NCI-H1694 treated with DMSO at 0.1 percent for 48 hours (cell line): ENCODE results near the gene TBL1X.

ENCODE experiments used
- DNase-seq: peaks from one replicate; lab custom pipeline; 2025; lab: John Stamatoyannopoulos, UW

Gene TBL1X

GRCh38 chrX:9587642-9588041 lies 122.8 kb downstream of the TBL1X start:
- no peak for DNase-seq

- DNase-seq: no peak
Observed at GRCh38 chrX:9591496-9591895, 126.6 kb downstream of the TBL1X start.

GRCh38 chrX:9593756-9594155 lies 128.9 kb downstream of the TBL1X start:
- DNase-seq: no peak

GRCh38 chrX:9595174-9595573 lies 130.3 kb downstream of the TBL1X start:
- no peak for DNase-seq

GRCh38 chrX:9596837-9597236 lies 132.0 kb downstream of the TBL1X start:
- DNase-seq: no peak

GRCh38 chrX:9597361-9598035 lies 132.6 kb downstream of the TBL1X start:
- DNase-seq: no peak

GRCh38 chrX:9598344-9598743 lies 133.5 kb downstream of the TBL1X start:
- DNase-seq: no peak

GRCh38 chrX:9604111-9604907 lies 139.5 kb downstream of the TBL1X start:
- no peak for DNase-seq

- DNase-seq: no peak
Observed at GRCh38 chrX:9604908-9605306, 140.0 kb downstream of the TBL1X start.

- no peak for DNase-seq
Observed at GRCh38 chrX:9605484-9605883, 140.6 kb downstream of the TBL1X start.

- DNase-seq: no peak
Observed at GRCh38 chrX:9606971-9607370, 142.1 kb downstream of the TBL1X start.

GRCh38 chrX:9609499-9609898 lies 144.6 kb downstream of the TBL1X start:
- DNase-seq: no peak

GRCh38 chrX:9609987-9610386 lies 145.1 kb downstream of the TBL1X start:
- no peak for DNase-seq

- DNase-seq: no peak
Observed at GRCh38 chrX:9610771-9611392, 146.0 kb downstream of the TBL1X start.

- no peak for DNase-seq
Observed at GRCh38 chrX:9611436-9612145, 146.7 kb downstream of the TBL1X start.

GRCh38 chrX:9612146-9612505 lies 147.3 kb downstream of the TBL1X start:
- DNase-seq: no peak

GRCh38 chrX:9614016-9614415 lies 149.2 kb downstream of the TBL1X start:
- no peak for DNase-seq

GRCh38 chrX:9619133-9619532 lies 154.3 kb downstream of the TBL1X start:
- no peak for DNase-seq

- DNase-seq: no peak
Observed at GRCh38 chrX:9619581-9619980, 154.7 kb downstream of the TBL1X start.

- no peak for DNase-seq
Observed at GRCh38 chrX:9622128-9622527, 157.3 kb downstream of the TBL1X start.

- no peak for DNase-seq
Observed at GRCh38 chrX:9626379-9626778, 161.5 kb downstream of the TBL1X start.

- DNase-seq: no peak
Observed at GRCh38 chrX:9627922-9628321, 163.1 kb downstream of the TBL1X start.
